ENCODE data around the gene ZNF761. TPM values are rescaled to one million over a fixed set of nuclear protein-coding genes. Genes with fewer than 3 reads are reported as not detected.
"Not testable (repeated sequence)": the region's sequence is repeated elsewhere in the genome, so short reads cannot be mapped to it uniquely, and the experiment has no call there.

The ZNF761 gene
- total and polyA plus RNA-seq, 2 experiments from 2014 or later = 11.3 to 11.7 TPM

- Histone ChIP-seq H3K9me3 (ENCODE audit: low read depth) (no peaks in the 10 kb centered on the region), H3K27me3 (no peaks in the 10 kb centered on the region), H3K27ac (peak overlapping the region; percentile 79), H3K4me1 (ENCODE audit: low read depth) (peaks cover 8% of the 10 kb centered on the region), H3K36me3 (no peaks in the 10 kb centered on the region), H3K4me3 (peak overlapping the region; percentile 93)
- TF ChIP-seq, protein P1, sequence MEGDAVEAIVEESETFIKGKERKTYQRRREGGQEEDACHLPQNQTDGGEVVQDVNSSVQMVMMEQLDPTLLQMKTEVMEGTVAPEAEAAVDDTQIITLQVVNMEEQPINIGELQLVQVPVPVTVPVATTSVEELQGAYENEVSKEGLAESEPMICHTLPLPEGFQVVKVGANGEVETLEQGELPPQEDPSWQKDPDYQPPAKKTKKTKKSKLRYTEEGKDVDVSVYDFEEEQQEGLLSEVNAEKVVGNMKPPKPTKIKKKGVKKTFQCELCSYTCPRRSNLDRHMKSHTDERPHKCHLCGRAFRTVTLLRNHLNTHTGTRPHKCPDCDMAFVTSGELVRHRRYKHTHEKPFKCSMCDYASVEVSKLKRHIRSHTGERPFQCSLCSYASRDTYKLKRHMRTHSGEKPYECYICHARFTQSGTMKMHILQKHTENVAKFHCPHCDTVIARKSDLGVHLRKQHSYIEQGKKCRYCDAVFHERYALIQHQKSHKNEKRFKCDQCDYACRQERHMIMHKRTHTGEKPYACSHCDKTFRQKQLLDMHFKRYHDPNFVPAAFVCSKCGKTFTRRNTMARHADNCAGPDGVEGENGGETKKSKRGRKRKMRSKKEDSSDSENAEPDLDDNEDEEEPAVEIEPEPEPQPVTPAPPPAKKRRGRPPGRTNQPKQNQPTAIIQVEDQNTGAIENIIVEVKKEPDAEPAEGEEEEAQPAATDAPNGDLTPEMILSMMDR (IDR thresholded peaks at IDR 0.05; ENCODE audit: low read depth, low read length) = no peak
- DNase-seq (ENCODE audit: low read depth in 1 of 2, low spot score in 1 of 2) = peak; percentile 60
These were observed 37.2 kb upstream of the ZNF761 start for GRCh38 chr19:53394522-53394973.

DNA sequence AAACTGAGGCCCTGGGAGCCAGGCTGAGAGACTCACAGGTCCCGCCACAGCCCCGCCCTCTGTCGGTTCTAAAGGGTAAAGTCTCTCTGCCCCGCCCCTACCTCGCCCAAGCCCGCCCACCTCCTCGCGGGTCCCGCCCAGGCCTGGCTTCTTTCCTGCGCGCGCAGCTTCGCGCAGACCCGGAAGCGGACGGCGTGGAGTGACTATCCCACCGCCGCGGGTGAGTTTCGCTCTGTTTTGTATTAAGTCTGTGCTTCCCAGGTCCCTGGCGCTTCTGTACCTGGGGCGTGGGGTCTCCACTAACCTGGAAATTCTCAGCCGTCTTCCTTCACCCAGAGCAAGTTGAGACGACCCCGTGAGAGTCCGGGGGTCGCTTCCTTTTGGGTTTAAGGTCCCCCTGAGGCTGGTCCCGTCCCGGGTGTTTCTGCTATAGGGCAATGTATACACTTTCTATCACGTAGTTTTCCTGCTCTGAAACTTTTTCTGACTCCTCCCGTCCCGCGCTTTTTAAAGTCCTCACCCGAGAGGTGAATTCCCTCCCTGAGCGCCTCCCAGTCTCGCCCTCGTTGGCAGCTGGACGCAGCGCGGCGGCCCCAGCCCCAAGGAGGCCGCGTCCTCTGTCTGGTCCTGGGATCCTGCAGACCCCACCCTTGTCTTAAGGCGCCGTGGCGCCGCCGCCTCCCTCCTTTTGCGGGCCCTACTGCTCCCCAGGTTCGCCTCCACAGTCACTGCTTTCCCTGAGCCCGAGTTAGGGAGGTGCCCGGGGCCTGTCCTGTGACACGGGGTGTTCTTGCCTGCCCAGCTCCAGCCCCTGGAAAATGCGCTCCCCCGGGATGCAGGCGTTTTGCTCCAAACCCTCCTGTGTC lies 36.6 kb upstream of the ZNF761 start, which contains the start of gene ZNF765:
Gene ZNF765, plus strand, starts transcription at position 176 of the 866 bp plus-strand sequence. CDS start 2,867 bp downstream, outside the sequence.
- TF ChIP-seq, protein P1 (IDR thresholded peaks at IDR 0.05; ENCODE audit: low read depth, low read length) = peak; percentile 55
- peak; percentile 96 for DNase-seq (ENCODE audit: low read depth in 1 of 2, low spot score in 1 of 2)
- peak within 1 kb of the TSS; percentile 93 for H3K4me3 ChIP-seq
- H3K27me3 ChIP-seq = no peaks in the 10 kb centered on the region
- no peaks in the 10 kb centered on the region for H3K9me3 ChIP-seq (ENCODE audit: low read depth)
- peaks cover 8% of the 10 kb centered on the region for H3K4me1 ChIP-seq (ENCODE audit: low read depth)
- peaks cover 5% of the 10 kb centered on the region for H3K36me3 ChIP-seq
- peak within 1 kb of the TSS; percentile 79 for H3K27ac ChIP-seq

GRCh38 chr19:53395840-53396524 lies 35.8 kb upstream of the ZNF761 start:
- not testable (repeated sequence) for H3K9me3 ChIP-seq (ENCODE audit: low read depth); DNase-seq (ENCODE audit: low read depth in 1 of 2, low spot score in 1 of 2)
- peak overlapping the region; percentile 45 for H3K27ac ChIP-seq

DNA sequence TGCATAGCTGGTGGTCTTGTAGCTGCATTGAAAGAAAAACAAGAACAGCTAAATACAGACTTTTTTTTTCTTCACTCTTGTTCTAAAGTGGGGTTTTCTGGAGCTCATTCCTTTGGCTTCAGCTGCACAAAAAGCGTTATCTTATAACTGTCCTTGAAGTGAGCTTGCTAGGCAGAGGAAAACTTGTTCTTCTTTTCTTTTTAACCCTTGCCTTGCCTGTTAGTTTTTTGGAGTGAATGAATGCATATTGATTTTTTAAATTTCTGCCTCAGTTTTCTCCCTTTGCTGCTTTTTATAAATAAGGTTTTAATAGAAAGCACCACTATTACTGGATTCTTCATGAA lies 35.3 kb upstream of the ZNF761 start:
- Histone ChIP-seq H3K36me3 (peaks cover 9% of the 10 kb centered on the region), H3K9me3 (ENCODE audit: low read depth) (no peaks in the 10 kb centered on the region), H3K27ac (peak overlapping the region; percentile 41), H3K27me3 (no peaks in the 10 kb centered on the region), H3K4me3 (peak overlapping the region; percentile 93), H3K4me1 (ENCODE audit: low read depth) (peaks cover 8% of the 10 kb centered on the region)
- DNase-seq (ENCODE audit: low read depth in 1 of 2, low spot score in 1 of 2) = peak in 1 of 2 donors; percentile 17
- TF ChIP-seq, protein P1 (IDR thresholded peaks at IDR 0.05; ENCODE audit: low read depth, low read length) = no peak

More at GRCh38 chr19:53395840-53396524, 35.8 kb upstream of the ZNF761 start:
- not testable (repeated sequence) for H3K27me3 ChIP-seq; H3K4me1 ChIP-seq (ENCODE audit: low read depth); H3K36me3 ChIP-seq
- H3K4me3 ChIP-seq = peak overlapping the region; percentile 93

DNA sequence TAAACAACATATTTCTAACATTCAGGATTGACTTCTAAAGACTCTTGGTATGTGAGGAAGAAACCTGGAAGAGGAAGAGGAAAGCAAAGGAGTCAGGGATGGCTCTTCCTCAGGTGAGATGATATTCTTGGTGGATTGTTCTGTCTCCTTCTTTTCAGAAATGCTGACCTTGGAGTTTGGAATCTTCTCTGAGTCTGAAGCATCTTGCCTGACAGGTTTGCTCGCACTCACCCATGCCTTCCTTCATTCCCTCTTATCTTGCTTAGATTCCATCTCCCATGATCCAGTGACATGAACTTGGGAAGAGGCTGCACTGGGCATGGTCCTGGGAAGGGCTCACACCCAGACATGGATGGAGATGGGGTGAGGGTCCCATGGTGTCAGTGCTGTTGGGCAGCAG lies 33.9 kb upstream of the ZNF761 start:
- H3K4me3 ChIP-seq; H3K9me3 ChIP-seq (ENCODE audit: low read depth); H3K27ac ChIP-seq; DNase-seq (ENCODE audit: low read depth in 1 of 2, low spot score in 1 of 2); H3K27me3 ChIP-seq; H3K4me1 ChIP-seq (ENCODE audit: low read depth): not testable (repeated sequence)
- peaks cover 12% of the 10 kb centered on the region for H3K36me3 ChIP-seq

GRCh38 chr19:53409505-53410204 lies 22.1 kb upstream of the ZNF761 start:
- DNase-seq (ENCODE audit: low read depth in 1 of 2, low spot score in 1 of 2) = no peak
- Histone ChIP-seq H3K27ac (no peak overlapping the region), H3K27me3 (no peaks in the 10 kb centered on the region), H3K4me1 (ENCODE audit: low read depth) (no peaks in the 10 kb centered on the region), H3K4me3 (no peak overlapping the region), H3K9me3 (ENCODE audit: low read depth) (no peaks in the 10 kb centered on the region), H3K36me3 (peaks cover 17% of the 10 kb centered on the region)
- TF ChIP-seq, protein P1 (IDR thresholded peaks at IDR 0.05; ENCODE audit: low read depth, low read length) = no peak

DNA sequence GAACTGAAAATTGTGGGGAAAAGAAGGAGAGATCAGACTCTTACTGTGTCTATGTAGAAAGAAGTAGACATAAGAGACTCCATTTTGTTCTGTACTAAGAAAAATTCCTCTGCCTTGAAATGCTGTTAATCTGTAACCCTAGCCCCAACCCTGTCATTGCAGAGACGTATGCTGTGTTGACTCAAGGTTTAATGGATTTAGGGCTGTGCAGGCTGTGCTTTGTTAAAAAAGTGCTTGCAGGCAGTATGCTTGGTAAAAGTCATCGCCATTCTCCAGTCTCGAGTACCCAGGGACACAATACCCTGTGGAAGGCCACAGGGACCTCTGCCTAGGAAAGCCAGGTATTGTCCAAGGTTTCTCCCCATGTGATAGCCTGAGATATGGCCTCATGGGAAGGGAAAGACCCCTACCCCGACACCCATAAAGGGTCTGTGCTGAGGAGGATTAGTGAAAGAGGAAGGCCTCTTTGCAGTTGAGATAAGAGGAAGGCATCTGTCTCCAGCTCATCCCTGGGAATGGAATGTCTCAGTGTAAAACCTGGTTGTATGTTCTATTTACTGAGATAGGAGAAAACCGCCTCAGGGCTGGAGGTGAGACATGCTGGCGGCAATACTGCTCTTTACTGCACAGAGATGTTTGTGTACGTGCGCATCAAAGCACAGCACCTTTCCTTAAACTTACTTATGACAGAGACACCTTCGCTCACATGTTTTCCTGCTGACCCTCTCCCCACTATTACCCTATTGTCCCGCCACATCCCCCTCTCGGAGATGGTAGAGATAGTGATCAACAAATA lies 11.1 kb upstream of the ZNF761 start:
- not testable (repeated sequence) for H3K27me3 ChIP-seq; H3K4me3 ChIP-seq; H3K9me3 ChIP-seq (ENCODE audit: low read depth); H3K36me3 ChIP-seq; DNase-seq (ENCODE audit: low read depth in 1 of 2, low spot score in 1 of 2); H3K27ac ChIP-seq; H3K4me1 ChIP-seq (ENCODE audit: low read depth)

Measured in cardiac muscle cell (in vitro differentiated cells and primary cell).